ENCODE data around the gene ORAI3.

Gene ORAI3

GRCh38 chr16:30972872-30973271, 24.0 kb downstream of the ORAI3 start:
- DNase-seq: no peak

DNA sequence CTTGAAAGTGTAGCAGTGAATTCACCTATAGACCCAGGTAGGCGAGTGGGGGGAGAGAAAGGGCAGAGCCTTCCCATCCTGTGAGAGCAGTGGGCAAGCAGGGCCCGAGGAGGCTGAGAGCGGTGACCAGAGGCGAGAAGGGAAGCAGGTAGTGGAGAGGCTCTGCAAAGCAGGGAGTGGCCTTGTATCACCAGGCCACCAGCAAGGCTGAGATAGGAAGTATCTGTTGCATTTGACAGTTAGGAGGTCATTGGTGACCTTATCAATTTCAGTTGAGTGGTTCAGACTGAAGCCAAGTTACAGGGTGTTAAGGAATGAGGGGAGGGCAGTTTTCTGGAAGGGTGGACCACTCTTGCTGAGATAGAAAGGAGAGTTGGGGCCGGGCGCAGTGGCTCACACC, 25.5 kb downstream of the ORAI3 start:
- DNase-seq: no peak

DNA sequence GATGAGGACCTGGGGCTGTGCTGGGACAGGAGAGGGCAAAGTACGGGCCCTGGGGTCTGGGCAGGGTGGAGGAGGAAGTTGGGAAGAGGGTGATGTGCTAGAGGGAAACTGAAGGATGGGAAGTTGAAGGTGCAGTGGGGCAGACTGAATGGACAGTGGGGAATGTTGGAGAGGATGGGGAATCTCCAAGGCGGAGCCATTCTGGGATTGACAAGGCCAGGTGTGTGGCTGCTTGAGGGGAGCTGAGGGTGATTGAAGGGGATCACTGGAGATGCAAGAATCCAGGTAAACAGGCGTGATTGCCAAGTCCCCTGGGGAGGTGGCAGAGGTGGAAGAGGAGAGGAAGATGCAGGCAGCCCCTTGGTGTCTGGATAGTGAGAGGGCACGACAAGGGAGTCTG, 27.6 kb downstream of the ORAI3 start:
- DNase-seq: no peak

- peak; percentile 43 for DNase-seq
These were observed 28.6 kb downstream of the ORAI3 start for GRCh38 chr16:30977502-30977901.

DNA sequence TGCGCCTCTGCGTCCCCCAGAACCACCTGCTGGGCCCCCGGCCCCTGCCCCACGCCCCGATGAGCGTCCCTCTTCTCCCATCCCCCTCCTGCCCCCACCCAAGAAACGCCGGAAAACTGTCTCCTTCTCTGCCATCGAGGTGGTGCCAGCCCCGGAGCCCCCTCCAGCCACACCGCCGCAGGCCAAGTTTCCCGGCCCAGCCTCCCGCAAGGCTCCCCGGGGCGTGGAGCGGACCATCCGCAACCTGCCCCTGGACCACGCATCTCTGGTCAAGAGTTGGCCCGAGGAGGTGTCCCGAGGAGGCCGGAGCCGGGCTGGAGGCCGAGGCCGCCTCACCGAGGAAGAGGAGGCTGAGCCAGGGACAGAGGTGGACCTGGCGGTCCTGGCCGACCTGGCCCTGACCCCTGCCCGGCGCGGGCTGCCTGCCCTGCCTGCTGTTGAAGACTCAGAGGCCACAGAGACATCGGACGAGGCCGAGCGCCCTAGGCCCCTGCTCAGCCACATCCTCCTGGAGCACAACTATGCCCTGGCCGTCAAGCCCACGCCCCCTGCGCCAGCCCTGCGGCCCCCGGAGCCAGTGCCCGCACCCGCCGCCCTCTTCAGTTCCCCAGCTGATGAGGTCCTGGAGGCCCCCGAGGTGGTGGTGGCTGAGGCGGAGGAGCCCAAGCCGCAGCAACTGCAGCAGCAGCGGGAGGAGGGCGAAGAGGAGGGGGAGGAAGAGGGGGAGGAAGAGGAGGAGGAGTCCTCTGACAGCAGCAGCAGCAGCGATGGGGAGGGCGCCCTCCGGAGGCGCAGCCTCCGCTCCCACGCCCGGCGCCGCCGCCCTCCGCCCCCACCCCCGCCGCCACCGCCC, 30.5 kb downstream of the ORAI3 start:
- DNase-seq: no peak

DNA sequence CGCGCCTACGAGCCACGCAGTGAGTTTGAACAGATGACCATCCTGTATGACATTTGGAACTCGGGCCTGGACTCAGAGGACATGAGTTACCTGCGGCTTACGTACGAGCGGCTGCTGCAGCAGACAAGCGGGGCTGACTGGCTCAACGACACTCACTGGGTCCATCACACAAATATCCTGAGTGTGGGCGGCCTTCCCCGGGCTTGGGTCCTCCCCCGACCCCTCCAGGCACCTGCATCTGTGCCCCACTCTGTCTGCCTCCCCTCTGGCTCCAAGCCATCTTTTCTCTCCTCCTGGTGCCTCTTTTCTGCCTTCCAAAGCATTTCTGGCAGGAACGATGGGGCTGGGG, 31.1 kb downstream of the ORAI3 start:
- DNase-seq: no peak

GRCh38 chr16:30980434-30980833, 31.6 kb downstream of the ORAI3 start:
- DNase-seq: no peak

GRCh38 chr16:30980959-30981358, 32.1 kb downstream of the ORAI3 start:
- DNase-seq: no peak

DNA sequence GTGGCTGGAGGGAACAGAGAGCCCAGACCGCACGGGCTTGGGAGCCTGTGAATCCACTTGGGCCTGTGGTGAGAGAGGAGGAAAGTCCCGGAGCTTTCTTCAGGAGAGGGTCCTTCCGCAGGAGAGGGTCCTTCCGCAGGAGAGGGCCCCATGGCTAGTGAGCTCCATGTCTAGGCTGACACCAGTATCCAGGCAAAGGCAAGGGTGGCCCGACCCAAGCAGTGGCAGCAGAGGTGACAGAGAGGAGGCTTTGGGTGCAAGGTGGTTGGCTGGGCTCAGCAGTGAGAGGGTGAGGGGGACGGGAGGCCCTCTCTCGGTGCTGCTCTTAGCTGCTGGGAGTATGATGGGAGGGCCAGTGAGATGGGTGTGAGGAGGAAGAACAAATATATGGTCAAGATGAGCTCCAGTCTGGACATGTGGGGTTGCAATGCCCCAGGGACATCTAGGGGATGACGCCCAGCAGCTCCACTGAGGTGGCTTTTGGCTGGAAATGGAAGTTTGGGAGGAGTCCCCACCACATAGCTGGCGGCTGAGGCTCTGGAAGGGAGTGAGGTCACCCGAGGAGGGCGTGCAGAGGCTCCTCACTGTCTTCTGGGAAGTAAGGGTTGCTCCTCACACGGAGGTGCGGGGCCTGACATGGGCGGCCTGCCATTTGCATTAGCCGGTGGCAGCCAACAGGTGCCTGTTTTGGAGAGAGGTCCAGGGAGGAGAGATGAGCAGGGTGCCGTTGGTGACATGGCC, 33.9 kb downstream of the ORAI3 start:
- DNase-seq: no peak

- DNase-seq: no peak
These were observed 34.5 kb downstream of the ORAI3 start for GRCh38 chr16:30983289-30983889.

- DNase-seq: no peak
These were observed 35.2 kb downstream of the ORAI3 start for GRCh38 chr16:30983898-30984610.

DNA sequence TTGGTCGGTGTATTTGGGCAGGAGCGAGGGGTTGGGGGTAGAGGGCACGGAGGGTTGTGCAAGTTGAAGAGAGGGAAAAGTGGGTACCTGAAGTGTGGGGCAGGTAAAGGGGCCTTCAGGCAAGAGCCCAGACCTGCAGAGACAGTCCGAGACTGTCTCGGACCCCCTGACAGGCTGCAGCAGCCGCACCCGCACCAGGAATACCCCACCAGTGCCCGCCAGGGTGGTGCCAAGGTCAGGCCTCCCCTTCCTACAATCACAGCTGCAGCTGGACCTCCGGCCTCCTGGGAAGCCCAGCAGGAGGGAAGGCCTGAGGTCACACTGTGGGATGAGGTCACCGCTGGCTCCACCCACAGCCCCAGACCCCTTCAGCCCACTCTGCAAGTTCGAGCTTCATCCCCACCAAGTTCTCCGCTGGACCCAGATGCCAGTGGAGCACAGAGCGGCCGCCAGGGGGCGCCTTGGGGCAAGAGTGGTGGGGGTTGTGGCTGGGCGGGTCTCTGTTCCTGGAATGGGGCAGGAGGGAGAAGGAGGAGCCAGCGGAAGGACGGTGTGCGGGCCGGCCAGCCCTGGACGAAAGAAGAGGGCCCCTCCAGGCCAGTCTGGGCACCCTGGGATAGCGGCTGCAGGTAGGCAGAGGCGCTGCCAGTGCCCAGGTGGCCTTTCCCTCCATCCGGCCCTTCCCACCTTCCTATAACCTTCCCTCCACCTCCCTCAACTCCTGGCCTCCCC, 36.0 kb downstream of the ORAI3 start, which contains the start of gene HSD3B7:
TSS of gene HSD3B7 (plus strand) at position 539 of the 732 bp plus-strand sequence. CDS start 452 bp downstream, outside the sequence.
- DNase-seq: peak; percentile 83

DNA sequence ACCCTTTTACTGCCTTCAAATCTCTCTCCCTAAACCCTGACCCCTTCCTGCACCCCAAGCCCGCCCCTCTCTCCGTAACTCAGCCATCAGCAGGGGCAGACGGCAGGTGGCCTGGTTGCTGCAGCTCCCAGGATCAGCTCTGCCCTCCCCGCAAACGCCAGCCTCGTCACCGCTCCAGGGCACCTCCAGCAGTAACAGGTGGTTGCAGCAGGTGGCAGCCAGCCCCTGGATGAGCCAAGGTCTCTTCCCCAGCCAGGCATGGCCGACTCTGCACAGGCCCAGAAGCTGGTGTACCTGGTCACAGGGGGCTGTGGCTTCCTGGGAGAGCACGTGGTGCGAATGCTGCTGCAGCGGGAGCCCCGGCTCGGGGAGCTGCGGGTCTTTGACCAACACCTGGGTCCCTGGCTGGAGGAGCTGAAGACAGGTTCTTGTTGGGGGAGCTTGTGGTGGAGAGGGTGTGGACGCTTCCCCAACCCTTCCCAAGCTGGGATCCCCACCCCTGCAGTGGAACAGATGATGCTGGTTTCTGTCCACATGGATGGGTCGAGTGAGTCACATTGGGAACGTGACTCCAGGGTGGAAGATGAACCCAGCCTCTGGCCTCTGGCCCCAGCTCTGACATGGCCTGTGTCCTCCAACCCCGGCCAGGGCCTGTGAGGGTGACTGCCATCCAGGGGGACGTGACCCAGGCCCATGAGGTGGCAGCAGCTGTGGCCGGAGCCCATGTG, 36.7 kb downstream of the ORAI3 start:
- DNase-seq: peak; percentile 67

- DNase-seq: no peak
These were observed 37.5 kb downstream of the ORAI3 start for GRCh38 chr16:30986129-30986991.

GRCh38 chr16:30987581-30988190, 38.8 kb downstream of the ORAI3 start:
- DNase-seq: no peak

- no peak for DNase-seq
These were observed 40.7 kb downstream of the ORAI3 start for GRCh38 chr16:30989469-30990047.

GRCh38 chr16:30990105-30990504, 41.2 kb downstream of the ORAI3 start:
- DNase-seq: no peak

DNA sequence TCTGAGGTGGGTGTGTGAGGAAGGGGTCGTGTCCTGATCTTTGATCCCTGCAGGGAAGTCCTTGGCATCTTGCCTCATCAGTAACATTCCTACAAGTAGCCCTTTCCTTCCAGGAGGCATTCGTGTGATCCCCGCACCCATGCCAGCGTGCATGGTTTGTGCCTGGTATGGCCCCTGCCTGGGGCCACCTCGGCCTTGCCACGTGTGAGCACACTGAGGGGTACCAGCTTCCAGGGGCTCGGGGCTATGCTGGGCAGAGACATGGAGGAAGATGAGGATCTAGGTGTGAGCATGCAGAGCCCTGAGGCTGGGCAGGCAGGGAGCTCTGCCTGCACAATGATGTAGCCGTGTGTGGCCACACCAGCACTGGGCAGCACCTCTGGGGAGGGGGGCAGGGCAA, 42.2 kb downstream of the ORAI3 start:
- no peak for DNase-seq

DNA sequence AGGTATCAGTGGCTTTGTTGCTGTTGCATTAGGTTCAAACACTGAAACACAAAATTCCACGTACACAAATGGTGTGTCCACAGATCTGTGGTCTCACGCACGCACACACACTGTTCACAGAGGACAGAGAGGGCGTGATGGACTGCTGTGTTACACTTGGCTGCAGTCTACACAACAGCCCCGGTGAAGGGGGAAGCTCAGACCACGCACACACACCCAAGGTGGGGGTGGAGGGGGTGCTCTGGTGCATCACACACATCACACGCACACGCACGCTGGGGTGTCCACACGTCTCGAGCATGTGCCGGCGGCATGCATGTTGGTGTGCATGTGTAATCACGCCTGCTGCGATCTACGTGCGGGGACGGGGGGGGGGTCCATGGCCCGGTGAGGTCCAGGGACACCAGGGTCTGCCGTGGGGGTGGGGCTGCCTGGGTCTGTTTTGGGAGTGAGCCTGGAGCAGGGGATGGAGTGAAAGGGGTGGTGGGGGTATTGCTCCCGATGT, 43.5 kb downstream of the ORAI3 start:
- DNase-seq: no peak
